ENCODE data around the gene AMHR2.

GRCh38 chr12:53414756-53415417 lies 8.8 kb upstream of the AMHR2 start:
- TF ChIP-seq USF2 (IDR thresholded peaks at IDR 0.05; ENCODE audit: low read depth, low read length) = no peak
- no peak for TF ChIP-seq CTCF (conservative IDR thresholded peaks at IDR 0.05; ENCODE audit: low read depth, low read length)
- no peak for TF ChIP-seq SMC3 (IDR thresholded peaks at IDR 0.05; ENCODE audit: low read depth, low read length)
- no peak for TF ChIP-seq CHD1 (IDR thresholded peaks at IDR 0.05; ENCODE audit: low read depth, low read length)
- no peak for TF ChIP-seq RFX5 (IDR thresholded peaks at IDR 0.05; ENCODE audit: low read depth, low read length)
- no peak for TF ChIP-seq RAD21 (IDR thresholded peaks at IDR 0.05; ENCODE audit: low read length)
- TF ChIP-seq POLR2A (IDR thresholded peaks at IDR 0.05; ENCODE audit: low read depth, low read length) = no peak
- no peak for TF ChIP-seq CEBPB (IDR thresholded peaks at IDR 0.05; ENCODE audit: low read depth, low read length)

All from IMR-90 (cell line).